Measurements from ENCODE around the gene TTC34.

Gene TTC34

DNA sequence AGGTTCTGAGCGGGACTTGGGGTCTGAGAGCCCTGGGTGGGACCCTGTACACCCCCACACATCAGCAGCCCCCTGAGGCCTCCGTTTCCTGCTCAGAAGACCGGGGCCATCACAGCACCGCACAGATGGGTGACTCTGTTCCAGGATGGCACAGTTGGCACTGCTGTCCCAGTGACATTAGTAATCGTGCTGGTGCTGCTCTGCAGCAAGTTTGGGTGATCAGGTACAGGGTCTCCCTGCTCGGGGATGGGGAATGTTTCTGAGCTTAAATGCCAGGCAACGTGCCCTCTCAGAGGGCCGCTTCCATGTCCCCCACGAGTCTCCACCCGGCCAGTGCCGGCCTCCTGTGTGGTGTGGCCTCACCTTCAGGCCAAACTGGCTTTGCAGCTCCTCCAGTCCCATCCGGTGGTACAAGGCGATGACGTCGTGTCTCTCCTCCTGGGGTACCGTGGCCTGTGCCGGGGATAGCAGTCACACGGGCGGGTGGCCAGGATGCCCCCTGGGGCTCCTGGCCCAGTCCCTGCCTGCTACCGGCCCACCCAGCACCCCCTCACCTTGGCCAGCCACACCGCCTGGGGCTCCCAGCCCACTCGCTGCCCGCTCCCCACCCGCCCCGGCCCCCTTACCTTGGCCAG is 197.9 kb downstream of the TTC34 start:
- no peaks in the 10 kb centered on the region for H3K79me2 ChIP-seq (ENCODE audit: insufficient read depth, low read length)
- H3F3A ChIP-seq (ENCODE audit: insufficient read depth): no peaks in the 10 kb centered on the region
- H3K9ac ChIP-seq (ENCODE audit: low read length): no peak overlapping the region
- H4K20me1 ChIP-seq (ENCODE audit: low read depth, low read length): no peaks in the 10 kb centered on the region
- H3K27me3 ChIP-seq (ENCODE audit: low read length): no peaks in the 10 kb centered on the region
- H3K4me3 ChIP-seq (ENCODE audit: insufficient read depth, low read length, poor library complexity, severe bottlenecking): no peak overlapping the region
- no peak overlapping the region for H2AFZ ChIP-seq (ENCODE audit: low read depth, low read length, severe bottlenecking)
- H3K36me3 ChIP-seq (ENCODE audit: low read length): no peaks in the 10 kb centered on the region
- H3K4me2 ChIP-seq (ENCODE audit: low read depth, low read length, poor library complexity, severe bottlenecking): no peak overlapping the region
- no peaks in the 10 kb centered on the region for H3K9me3 ChIP-seq (ENCODE audit: insufficient read depth, low read length)
- no peaks in the 10 kb centered on the region for H3K9me2 ChIP-seq (replicated peaks; ENCODE audit: insufficient read depth, low read length)
- TF ChIP-seq CTCF (IDR thresholded peaks at IDR 0.05; ENCODE audit: insufficient read depth, low read length, poor library complexity, severe bottlenecking): no peak
- TF ChIP-seq EZH2phosphoT487 (conservative IDR thresholded peaks at IDR 0.05; ENCODE audit: low read length): no peak
- H3K27ac ChIP-seq (ENCODE audit: low read depth, low read length): no peak overlapping the region

GRCh38 chr1:2602866-2603520 is 198.5 kb downstream of the TTC34 start:
- Histone ChIP-seq H3K9me3 (ENCODE audit: insufficient read depth, low read length) (no peaks in the 10 kb centered on the region), H4K20me1 (ENCODE audit: low read depth, low read length) (no peaks in the 10 kb centered on the region), H3F3A (ENCODE audit: insufficient read depth) (no peaks in the 10 kb centered on the region), H3K36me3 (ENCODE audit: low read length) (no peaks in the 10 kb centered on the region), H2AFZ (ENCODE audit: low read depth, low read length, severe bottlenecking) (no peak overlapping the region), H3K4me2 (ENCODE audit: low read depth, low read length, poor library complexity, severe bottlenecking) (no peak overlapping the region), H3K9ac (ENCODE audit: low read length) (no peak overlapping the region), H3K4me3 (ENCODE audit: insufficient read depth, low read length, poor library complexity, severe bottlenecking) (no peak overlapping the region), H3K79me2 (ENCODE audit: insufficient read depth, low read length) (no peaks in the 10 kb centered on the region), H3K27ac (ENCODE audit: low read depth, low read length) (no peak overlapping the region), H3K9me2 (replicated peaks; ENCODE audit: insufficient read depth, low read length) (no peaks in the 10 kb centered on the region), H3K27me3 (ENCODE audit: low read length) (no peaks in the 10 kb centered on the region)
- TF ChIP-seq EZH2phosphoT487 (conservative IDR thresholded peaks at IDR 0.05; ENCODE audit: low read length): no peak
- TF ChIP-seq CTCF (IDR thresholded peaks at IDR 0.05; ENCODE audit: insufficient read depth, low read length, poor library complexity, severe bottlenecking): no peak

- Histone ChIP-seq H3K27ac (ENCODE audit: low read depth, low read length) (no peak overlapping the region), H3K4me3 (ENCODE audit: insufficient read depth, low read length, poor library complexity, severe bottlenecking) (no peak overlapping the region), H3K79me2 (ENCODE audit: insufficient read depth, low read length) (no peaks in the 10 kb centered on the region), H3F3A (ENCODE audit: insufficient read depth) (no peaks in the 10 kb centered on the region), H3K27me3 (ENCODE audit: low read length) (no peaks in the 10 kb centered on the region), H2AFZ (ENCODE audit: low read depth, low read length, severe bottlenecking) (no peak overlapping the region), H3K36me3 (ENCODE audit: low read length) (no peaks in the 10 kb centered on the region), H4K20me1 (ENCODE audit: low read depth, low read length) (no peaks in the 10 kb centered on the region), H3K9ac (ENCODE audit: low read length) (no peak overlapping the region), H3K4me2 (ENCODE audit: low read depth, low read length, poor library complexity, severe bottlenecking) (no peak overlapping the region), H3K9me3 (ENCODE audit: insufficient read depth, low read length) (no peaks in the 10 kb centered on the region), H3K9me2 (replicated peaks; ENCODE audit: insufficient read depth, low read length) (no peaks in the 10 kb centered on the region)
- TF ChIP-seq CTCF (IDR thresholded peaks at IDR 0.05; ENCODE audit: insufficient read depth, low read length, poor library complexity, severe bottlenecking) (no peak), EZH2phosphoT487 (conservative IDR thresholded peaks at IDR 0.05; ENCODE audit: low read length) (no peak)
These were observed 199.1 kb downstream of the TTC34 start for GRCh38 chr1:2602311-2602835.

Data from SU-DHL-6 (cell line).